Umbilical cord (tissue), 2 donors: Measurements from ENCODE around the gene ZNF236. TPM values are rescaled to one million over a fixed set of nuclear protein-coding genes. Genes with fewer than 3 reads are reported as not detected.

Experiments
- DNase-seq: peaks from one replicate; pipeline ENCODE4 v3.0.0-alpha.2; 2015; ENCODE audit warnings: low spot score
- total RNA-seq: library from RNA; depleted of rRNA; stranded (reverse); fragments of >200 nt; gene quantifications from one replicate; pipeline ENCODE4 v1.2.3, GENCODE V29; 2014; ENCODE audit warnings: low replicate concordance; ENCODE audit not compliant: insufficient read depth

The ZNF236 gene
- total RNA-seq, 1 donor from 2014 or later = 34.2 TPM

DNA sequence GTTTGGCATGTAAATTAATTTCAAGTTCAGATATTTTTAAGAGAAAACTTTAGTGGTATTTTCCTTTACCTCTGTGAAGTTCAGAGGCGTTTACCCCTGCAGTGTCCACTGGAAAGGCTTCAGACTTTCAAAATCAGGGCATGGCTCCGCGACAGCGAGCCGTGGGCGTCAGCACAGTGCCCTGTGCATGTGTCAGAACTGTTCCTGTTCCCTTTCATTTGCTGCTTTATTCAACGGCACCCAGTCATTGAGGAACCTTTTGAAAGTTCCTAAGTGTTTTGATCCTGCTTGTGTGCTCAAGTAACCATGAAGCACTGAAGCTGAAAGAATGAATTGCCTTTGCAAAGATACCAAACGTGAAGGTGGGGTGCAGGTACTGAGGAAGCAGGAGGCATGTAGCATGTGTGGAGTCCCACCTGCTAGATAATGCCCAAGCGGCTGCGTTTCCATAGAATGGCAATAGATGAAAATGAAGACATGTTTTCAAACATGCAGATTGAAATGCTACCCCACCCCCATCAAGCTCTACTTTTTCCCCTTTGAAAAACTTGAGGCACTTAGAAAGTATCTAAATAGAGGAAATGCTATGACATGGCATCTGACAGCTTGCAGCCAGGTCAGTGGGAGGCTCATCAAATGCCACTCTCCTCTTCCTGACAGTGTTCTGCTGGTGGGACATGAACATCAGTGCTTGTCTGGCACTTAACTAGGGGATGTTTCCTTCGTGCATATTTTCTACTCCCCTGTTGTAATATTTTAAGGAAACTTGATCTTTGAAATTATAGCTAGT is 148.6 kb downstream of the ZNF236 start:
- no peak for DNase-seq

- DNase-seq = no peak
Observed at GRCh38 chr18:76972241-76972640, 149.9 kb downstream of the ZNF236 start.

GRCh38 chr18:76972846-76973519 is 150.6 kb downstream of the ZNF236 start:
- peak; percentile 72 for DNase-seq

GRCh38 chr18:76973520-76974266 is 151.3 kb downstream of the ZNF236 start:
- no peak for DNase-seq

DNA sequence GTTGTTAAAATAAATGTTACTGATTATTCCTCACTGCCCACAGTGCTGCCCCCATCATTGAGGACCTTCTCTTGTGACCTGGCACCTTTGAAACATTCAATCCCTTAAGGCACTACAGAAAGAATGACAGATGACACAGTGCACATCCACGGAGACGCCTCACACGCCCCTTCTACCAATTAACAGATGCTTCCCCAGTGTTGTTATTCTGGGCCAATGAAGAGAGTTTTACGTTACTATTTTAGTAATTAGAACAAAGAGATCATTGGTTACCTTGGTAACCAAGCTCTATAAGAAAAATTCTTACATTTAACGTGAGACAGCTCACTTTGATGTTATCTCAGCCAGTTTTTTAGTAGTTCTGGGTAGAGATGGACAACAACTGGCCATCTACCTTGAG is 152.0 kb downstream of the ZNF236 start:
- no peak for DNase-seq

- no peak for DNase-seq
Observed at GRCh38 chr18:76975577-76976110, 153.3 kb downstream of the ZNF236 start.

DNA sequence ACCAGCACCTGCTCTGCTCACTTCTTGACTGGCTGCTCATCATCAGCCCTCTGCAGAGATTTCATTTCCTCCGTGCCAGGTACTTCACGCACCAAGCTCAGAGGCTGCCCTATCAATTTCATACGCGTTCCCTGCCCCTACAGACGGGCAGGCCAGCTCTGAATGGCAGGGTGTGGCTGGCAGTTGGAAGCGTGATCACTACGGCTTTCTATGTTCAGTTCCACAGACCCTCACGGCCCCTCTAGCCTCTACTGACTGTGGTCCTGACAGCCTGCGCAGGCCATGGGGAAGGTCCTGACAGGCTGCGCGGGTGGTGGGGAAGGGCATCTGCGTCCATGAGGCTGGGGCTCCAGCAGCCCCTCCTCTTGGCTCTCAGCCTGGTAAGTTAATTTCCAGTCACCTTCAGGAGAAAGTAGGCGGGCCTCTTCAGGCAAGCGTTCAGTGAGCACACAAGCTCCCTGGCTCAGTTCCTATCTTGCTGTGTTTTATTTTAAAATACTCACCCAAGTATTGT is 154.8 kb downstream of the ZNF236 start:
- DNase-seq = no peak

- DNase-seq = no peak
Observed at GRCh38 chr18:76977684-76978232, 155.4 kb downstream of the ZNF236 start.

DNA sequence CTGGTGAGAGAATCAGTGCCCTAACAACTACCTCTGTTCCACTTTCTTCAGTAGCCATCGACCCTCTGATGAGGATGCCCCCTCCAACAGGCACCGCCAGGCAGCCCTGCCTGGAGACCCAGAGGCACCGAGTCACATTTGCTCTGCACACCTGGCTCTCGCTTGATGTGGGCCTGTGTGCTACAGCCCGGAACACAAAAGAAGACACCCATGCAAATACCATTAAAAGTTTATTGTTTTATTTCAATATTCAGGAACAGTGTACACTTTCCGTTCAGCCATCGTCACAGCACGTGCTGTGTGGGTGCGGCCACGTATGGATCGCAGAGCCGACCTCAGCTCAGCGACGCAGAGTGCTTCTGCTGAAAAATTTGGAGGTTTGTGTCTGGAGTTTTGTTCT is 156.3 kb downstream of the ZNF236 start:
- DNase-seq = no peak

GRCh38 chr18:76979111-76979751 is 156.9 kb downstream of the ZNF236 start:
- no peak for DNase-seq

DNA sequence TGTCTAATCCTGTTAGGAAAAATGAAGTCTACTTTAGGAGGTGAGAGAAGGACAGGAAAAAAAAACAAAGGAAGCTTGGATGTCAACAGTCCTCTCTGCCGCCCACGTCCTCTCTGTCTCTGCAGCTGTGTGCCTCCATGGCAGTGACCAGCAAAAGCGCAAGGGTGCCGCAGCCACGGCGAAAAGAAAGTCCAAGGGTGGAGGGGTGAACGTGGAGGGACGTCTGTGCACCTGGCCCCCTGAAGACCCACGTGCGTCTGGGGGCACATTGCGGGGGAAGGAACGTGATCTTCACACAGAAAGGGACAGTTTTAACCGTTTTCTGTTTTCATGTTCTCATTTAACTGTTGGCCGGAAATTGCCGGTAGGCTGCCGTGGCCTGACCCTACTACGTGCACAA is 157.5 kb downstream of the ZNF236 start:
- DNase-seq = no peak

- no peak for DNase-seq
Observed at GRCh38 chr18:76980663-76981395, 158.5 kb downstream of the ZNF236 start.

DNA sequence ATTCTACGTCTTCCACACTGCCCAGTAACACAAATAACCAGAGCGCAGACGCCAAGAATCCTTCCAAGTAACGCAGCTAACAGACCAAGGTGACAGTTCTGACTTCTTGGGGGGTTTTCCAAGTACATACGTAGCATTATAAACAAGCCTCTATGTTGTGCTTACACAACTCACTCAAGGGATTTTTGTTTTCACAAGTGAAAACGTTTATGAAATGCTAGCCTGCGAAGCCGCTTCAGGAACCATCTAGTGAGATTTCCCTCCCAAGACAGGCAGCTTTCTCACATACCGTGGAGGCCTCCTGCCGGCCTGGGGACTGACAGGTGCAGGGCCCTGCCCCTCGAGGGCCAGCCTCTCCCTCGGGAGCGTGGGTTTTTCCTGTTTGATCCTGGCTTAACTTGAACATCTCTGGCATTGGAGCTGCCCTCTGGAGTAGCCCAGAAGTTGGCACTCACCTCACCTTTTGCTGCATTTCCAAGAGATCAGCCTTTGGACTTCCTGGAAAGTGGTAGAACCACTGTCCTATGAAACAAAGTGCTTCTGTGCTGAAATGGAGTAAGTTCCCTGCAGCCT is 159.1 kb downstream of the ZNF236 start:
- no peak for DNase-seq

GRCh38 chr18:76982038-76982437 is 159.7 kb downstream of the ZNF236 start:
- DNase-seq = no peak

DNA sequence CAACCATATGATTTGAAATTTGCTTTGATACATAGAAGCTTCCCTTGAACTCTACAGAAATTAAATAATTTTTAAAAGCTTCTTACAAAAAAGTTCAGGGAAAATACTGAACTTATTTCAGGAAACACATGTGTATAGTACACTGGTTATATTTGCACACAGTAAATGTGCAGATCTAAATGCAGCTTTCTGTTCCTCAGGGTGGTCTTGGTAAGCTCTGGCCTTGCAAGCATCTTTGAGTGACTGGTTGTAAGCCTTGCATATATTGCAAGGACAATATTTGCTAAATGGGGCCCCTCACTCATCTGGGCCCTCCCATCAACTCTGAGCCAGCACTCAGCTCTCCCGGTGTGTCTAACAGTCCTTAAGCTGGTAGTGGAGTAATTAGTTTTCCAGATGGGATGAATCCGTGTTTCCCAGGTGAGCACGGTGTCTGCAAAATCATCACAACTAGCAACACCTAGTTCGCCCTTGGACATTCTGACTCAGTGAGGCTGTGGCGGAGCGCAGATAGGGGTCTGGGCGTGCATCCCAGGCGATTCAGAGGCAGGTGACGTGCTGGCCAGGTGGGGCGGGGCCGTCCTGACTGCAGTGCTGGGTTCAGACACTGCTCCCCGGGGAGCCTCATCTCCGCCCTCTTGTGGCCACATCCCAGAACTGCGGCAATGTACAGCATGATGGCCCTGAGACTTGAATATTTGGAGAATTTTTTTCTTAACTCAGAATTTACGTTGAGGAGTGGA is 160.7 kb downstream of the ZNF236 start:
- peak; percentile 79 for DNase-seq

DNA sequence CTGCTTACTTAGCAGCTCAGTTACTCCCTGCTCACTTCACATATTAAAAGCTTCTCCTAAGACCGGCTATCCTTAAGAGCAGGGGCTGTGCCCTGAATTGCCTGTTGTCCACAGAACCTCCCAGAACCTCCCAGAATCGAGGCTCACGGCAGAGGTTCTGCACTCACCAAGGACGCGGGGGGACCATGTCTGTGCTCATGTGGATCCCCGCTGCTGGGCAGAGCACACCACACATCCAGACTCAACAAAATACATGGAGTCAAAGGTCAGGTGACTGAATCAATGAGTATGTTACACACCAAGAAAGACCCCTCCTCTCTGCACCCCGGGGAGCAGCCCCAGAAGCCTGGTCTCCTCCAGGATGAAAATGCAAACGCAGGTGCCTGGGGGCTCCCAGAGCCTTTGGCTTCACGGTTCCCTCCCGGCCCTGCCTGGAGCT is 161.3 kb downstream of the ZNF236 start:
- DNase-seq = no peak

DNA sequence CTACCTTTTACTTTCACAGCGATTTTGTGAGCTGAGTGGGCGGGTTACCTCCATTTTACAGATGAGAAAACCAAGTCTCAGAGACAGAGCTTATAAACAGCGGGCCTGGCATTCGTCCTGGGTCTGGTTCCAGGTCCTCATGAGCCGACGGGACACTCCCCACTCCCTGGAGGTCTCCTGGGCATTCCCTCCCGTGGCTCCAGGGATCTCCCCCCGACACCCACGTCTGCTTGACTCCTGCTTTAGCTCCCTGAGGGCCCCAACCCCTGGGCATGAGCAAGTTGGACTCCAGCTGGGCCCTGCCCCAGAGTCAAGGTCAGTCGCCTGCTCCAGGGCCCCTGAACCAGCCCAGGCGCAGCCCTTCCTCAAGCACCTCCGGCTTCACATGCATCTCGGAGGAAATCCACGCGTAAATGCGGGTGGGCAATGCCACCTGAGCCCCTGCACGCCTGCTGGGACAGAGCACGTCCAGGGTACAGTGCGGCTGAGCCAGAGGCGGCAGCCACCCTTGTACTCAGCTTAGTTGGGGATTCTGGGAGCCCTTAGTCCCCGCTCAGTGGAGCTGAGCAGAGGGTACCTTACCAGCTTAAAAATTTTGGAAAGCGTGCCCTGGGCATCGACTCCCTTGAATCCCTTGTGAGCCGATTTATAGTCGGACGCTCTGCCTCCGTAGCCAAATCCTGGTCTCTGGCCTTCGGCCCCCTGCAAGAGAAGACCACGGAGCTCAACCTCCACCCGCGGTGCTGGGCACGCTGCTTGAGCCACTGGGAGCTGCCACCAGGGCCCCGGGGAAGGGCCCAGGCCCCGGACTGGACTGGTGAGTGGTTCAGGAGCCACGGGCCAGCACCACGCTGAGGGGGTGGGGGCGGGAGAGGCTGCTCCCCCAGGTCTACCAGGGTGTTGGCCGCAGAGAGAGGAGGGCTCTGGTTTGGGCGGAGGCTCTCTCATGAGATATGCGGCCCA is 162.1 kb downstream of the ZNF236 start:
- DNase-seq = no peak
